ENCODE data around the gene PDLIM5.
"Not testable (repeated sequence)": the region's sequence is repeated elsewhere in the genome, so short reads cannot be mapped to it uniquely, and the experiment has no call there.

Gene PDLIM5

GRCh38 chr4:94504545-94504944 lies 52.8 kb downstream of the PDLIM5 start:
- DNase-seq: no peak

GRCh38 chr4:94506822-94507221 lies 55.1 kb downstream of the PDLIM5 start:
- no peak for DNase-seq

- DNase-seq: no peak
Measured at GRCh38 chr4:94507281-94507680, 55.5 kb downstream of the PDLIM5 start.

- no peak for DNase-seq
Measured at GRCh38 chr4:94507708-94508107, 56.0 kb downstream of the PDLIM5 start.

- no peak for DNase-seq
Measured at GRCh38 chr4:94508296-94508695, 56.6 kb downstream of the PDLIM5 start.

- DNase-seq: no peak
Measured at GRCh38 chr4:94508806-94509205, 57.1 kb downstream of the PDLIM5 start.

GRCh38 chr4:94511591-94511990 lies 59.8 kb downstream of the PDLIM5 start:
- DNase-seq: no peak

GRCh38 chr4:94513532-94513931 lies 61.8 kb downstream of the PDLIM5 start:
- not testable (repeated sequence) for DNase-seq

GRCh38 chr4:94515365-94515764 lies 63.6 kb downstream of the PDLIM5 start:
- DNase-seq: no peak

GRCh38 chr4:94516067-94516466 lies 64.3 kb downstream of the PDLIM5 start:
- no peak for DNase-seq

GRCh38 chr4:94516999-94517398 lies 65.3 kb downstream of the PDLIM5 start:
- DNase-seq: no peak

- DNase-seq: no peak
Measured at GRCh38 chr4:94517492-94517891, 65.8 kb downstream of the PDLIM5 start.

- no peak for DNase-seq
Measured at GRCh38 chr4:94519019-94519418, 67.3 kb downstream of the PDLIM5 start.

- no peak for DNase-seq
Measured at GRCh38 chr4:94519925-94520789, 68.4 kb downstream of the PDLIM5 start.

- no peak for DNase-seq
Measured at GRCh38 chr4:94523033-94523580, 71.4 kb downstream of the PDLIM5 start.

- no peak for DNase-seq
Measured at GRCh38 chr4:94523617-94524016, 71.9 kb downstream of the PDLIM5 start.

- DNase-seq: no peak
Measured at GRCh38 chr4:94525993-94526728, 74.4 kb downstream of the PDLIM5 start.

- DNase-seq: no peak
Measured at GRCh38 chr4:94527556-94528233, 76.0 kb downstream of the PDLIM5 start.

- DNase-seq: no peak
Measured at GRCh38 chr4:94528792-94529451, 77.2 kb downstream of the PDLIM5 start.

- no peak for DNase-seq
Measured at GRCh38 chr4:94530073-94530472, 78.3 kb downstream of the PDLIM5 start.

GRCh38 chr4:94531991-94532789 lies 80.4 kb downstream of the PDLIM5 start:
- no peak for DNase-seq

Measured in NCI-H146 (cell line).